Measurements from ENCODE around the gene KRT80.

KRT80 gene

GRCh38 chr12:52160200-52160599 is 31.6 kb downstream of the KRT80 start:
- 83 to 88% methylated on average over 3 to 4 of the region's 4 CpGs for WGBS, 2 experiments (ENCODE audit: insufficient coverage in 2 of 2)
- no peak overlapping the region for H3K4me3 ChIP-seq (ENCODE audit: extremely low read depth, insufficient read depth, low read length, poor library complexity, severe bottlenecking)
- H3K9me3 ChIP-seq (ENCODE audit: control insufficient read depth, low read length), result no peaks in the 10 kb centered on the region
- H3K36me3 ChIP-seq (ENCODE audit: control insufficient read depth, insufficient read depth, low read length), result no peaks in the 10 kb centered on the region
- no peak overlapping the region for H3K27ac ChIP-seq (ENCODE audit: low read depth, low read length, severe bottlenecking)
- peaks cover 16% of the 10 kb centered on the region for H3K4me1 ChIP-seq (ENCODE audit: control insufficient read depth, insufficient read depth, low read length, poor library complexity, severe bottlenecking)

DNA sequence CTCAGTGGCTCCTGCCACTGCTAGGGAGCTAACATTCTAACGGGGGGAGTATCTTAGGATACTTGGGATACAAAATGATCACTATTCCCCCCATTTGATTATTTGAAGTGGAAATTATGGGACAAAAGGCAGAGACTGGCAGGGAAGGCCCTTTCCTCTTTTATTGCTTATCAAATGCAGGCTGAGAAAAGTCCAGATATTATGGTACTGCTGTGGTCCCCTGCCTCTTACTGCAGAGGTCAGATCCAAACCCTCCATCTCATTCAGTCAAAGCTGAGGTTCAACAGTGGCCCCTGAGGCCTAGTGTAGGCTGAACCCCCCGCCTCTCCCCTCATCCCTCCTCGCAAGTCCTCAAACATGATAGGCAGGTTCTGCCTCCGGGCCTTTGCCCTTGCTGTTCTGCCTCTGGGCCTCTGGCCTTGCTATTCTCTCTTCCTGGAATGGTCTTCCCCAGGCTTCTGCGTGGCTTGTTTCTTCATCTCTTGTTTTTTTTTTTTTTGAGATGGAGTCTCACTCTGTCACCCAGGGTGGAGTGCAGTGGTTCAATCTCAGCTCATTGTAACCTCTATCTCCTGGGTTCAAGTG is 34.2 kb downstream of the KRT80 start:
- H3K4me3 ChIP-seq (ENCODE audit: extremely low read depth, insufficient read depth, low read length, poor library complexity, severe bottlenecking), result no peak overlapping the region
- 74 to 93% methylated on average over 3 to 5 of the region's 5 CpGs for WGBS, 2 experiments (ENCODE audit: insufficient coverage in 2 of 2)
- no peak overlapping the region for H3K27ac ChIP-seq (ENCODE audit: low read depth, low read length, severe bottlenecking)
- H3K9me3 ChIP-seq (ENCODE audit: control insufficient read depth, low read length), result no peaks in the 10 kb centered on the region
- H3K36me3 ChIP-seq (ENCODE audit: control insufficient read depth, insufficient read depth, low read length), result no peaks in the 10 kb centered on the region
- peaks cover 10% of the 10 kb centered on the region for H3K4me1 ChIP-seq (ENCODE audit: control insufficient read depth, insufficient read depth, low read length, poor library complexity, severe bottlenecking)

DNA sequence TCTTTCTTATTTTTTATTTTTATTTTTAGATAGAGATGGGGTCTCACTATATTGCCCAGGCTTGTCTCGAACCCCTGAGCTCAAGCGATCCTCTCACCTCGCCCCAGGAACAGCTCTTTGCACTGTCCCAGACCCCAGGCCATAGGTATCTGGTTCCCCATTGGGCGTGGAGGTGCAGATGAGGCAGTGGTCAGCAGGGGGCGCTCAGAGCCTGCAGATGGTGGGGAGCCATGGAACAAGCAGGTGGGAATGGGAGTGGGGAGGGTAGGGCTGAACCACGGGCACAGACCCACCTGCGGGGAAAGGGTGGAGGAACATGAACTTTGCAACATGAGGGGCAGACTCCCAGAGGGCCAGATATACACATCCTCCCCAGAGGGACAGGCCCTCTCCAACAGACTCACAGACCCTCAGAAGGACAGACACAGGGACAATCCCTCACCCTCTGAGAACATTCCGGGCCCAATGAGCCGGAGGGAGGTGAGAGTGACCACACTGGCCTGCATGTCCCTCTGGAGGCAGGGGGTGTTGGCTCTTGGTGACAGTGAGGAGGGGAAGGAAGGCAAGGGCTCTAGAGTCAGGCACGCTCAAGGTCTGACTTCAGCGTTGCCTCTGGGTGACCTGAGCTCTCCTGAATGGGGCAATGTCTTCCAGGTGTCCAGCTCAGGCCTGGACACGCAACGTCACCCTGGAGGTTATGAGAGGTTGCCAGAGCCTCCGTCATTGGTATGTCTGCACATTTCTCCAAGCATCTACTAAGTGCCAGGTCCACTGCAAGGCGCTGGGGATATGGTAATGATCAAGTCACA is 34.9 kb downstream of the KRT80 start:
- no peaks in the 10 kb centered on the region for H3K36me3 ChIP-seq (ENCODE audit: control insufficient read depth, insufficient read depth, low read length)
- no peak overlapping the region for H3K4me3 ChIP-seq (ENCODE audit: extremely low read depth, insufficient read depth, low read length, poor library complexity, severe bottlenecking)
- H3K4me1 ChIP-seq (ENCODE audit: control insufficient read depth, insufficient read depth, low read length, poor library complexity, severe bottlenecking), result peaks cover 6% of the 10 kb centered on the region
- no peaks in the 10 kb centered on the region for H3K9me3 ChIP-seq (ENCODE audit: control insufficient read depth, low read length)
- 76 to 98% methylated on average over 7 to 10 of the region's 15 CpGs for WGBS, 2 experiments (ENCODE audit: insufficient coverage in 2 of 2)
- H3K27ac ChIP-seq (ENCODE audit: low read depth, low read length, severe bottlenecking), result no peak overlapping the region

DNA sequence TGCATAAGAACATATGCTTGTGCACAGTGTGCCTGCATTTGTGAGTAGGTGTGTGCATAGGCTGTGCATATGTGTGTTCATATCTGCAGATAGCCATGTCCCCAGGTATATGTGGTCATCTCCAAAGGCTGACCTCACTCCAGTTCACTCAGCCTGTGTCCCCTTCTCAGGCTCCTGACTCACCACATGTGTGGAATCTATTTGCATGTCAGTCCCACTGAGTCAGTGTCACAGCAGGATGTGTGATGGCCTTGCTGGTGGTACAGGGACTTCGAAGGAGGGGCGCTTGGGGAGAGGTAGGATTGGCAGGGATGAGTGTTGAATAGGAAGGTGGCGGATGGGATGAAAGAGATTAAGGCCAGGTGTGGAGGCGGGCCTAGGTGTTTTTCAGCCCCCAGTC is 35.5 kb downstream of the KRT80 start:
- no peaks in the 10 kb centered on the region for H3K36me3 ChIP-seq (ENCODE audit: control insufficient read depth, insufficient read depth, low read length)

GRCh38 chr12:52155048-52155868 is 36.6 kb downstream of the KRT80 start:
- no peak overlapping the region for H3K4me3 ChIP-seq (ENCODE audit: extremely low read depth, insufficient read depth, low read length, poor library complexity, severe bottlenecking)
- 66 to 78% methylated on average over 4 to 5 of the region's 8 CpGs for WGBS, 2 experiments (ENCODE audit: insufficient coverage in 2 of 2)
- H3K4me1 ChIP-seq (ENCODE audit: control insufficient read depth, insufficient read depth, low read length, poor library complexity, severe bottlenecking), result peaks cover 7% of the 10 kb centered on the region
- no peaks in the 10 kb centered on the region for H3K9me3 ChIP-seq (ENCODE audit: control insufficient read depth, low read length)
- H3K27ac ChIP-seq (ENCODE audit: low read depth, low read length, severe bottlenecking), result no peak overlapping the region
- no peaks in the 10 kb centered on the region for H3K36me3 ChIP-seq (ENCODE audit: control insufficient read depth, insufficient read depth, low read length)

More for the DNA sequence above, 35.5 kb downstream of the KRT80 start:
- WGBS, 2 experiments (ENCODE audit: insufficient coverage in 2 of 2), result 40 to 67% methylated on average over 1 to 3 of the region's 4 CpGs
- Histone ChIP-seq H3K4me1 (ENCODE audit: control insufficient read depth, insufficient read depth, low read length, poor library complexity, severe bottlenecking) (peaks cover 6% of the 10 kb centered on the region), H3K9me3 (ENCODE audit: control insufficient read depth, low read length) (no peaks in the 10 kb centered on the region), H3K27ac (ENCODE audit: low read depth, low read length, severe bottlenecking) (no peak overlapping the region), H3K4me3 (ENCODE audit: extremely low read depth, insufficient read depth, low read length, poor library complexity, severe bottlenecking) (no peak overlapping the region)

DNA sequence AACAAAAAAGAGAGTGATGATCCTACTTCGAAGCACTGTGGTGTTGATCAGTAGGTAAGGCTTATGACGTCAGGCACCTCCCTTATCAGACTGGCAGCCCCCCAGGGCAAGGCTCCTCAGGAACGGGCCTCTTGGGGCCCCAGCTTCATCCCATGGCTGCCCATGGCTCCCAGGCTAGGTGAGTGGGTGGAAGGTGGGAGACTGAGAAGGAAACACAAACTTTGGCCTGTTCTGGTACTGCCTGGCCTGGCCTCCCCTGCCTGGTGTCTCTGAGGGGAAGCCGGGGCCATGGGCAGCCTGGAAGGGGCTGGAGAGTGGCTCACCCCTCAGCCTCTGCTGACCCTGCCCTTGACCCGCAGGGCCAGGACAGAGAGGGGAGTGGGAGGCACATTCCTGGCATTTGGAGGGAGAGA is 38.9 kb downstream of the KRT80 start:
- Histone ChIP-seq H3K4me3 (ENCODE audit: extremely low read depth, insufficient read depth, low read length, poor library complexity, severe bottlenecking) (no peak overlapping the region), H3K9me3 (ENCODE audit: control insufficient read depth, low read length) (no peaks in the 10 kb centered on the region), H3K36me3 (ENCODE audit: control insufficient read depth, insufficient read depth, low read length) (no peaks in the 10 kb centered on the region), H3K27ac (ENCODE audit: low read depth, low read length, severe bottlenecking) (no peak overlapping the region), H3K4me1 (ENCODE audit: control insufficient read depth, insufficient read depth, low read length, poor library complexity, severe bottlenecking) (peaks cover 30% of the 10 kb centered on the region)
- WGBS, 2 experiments (ENCODE audit: insufficient coverage in 2 of 2), result 91 to 95% methylated on average over 4 of the region's 5 CpGs

GRCh38 chr12:52151837-52152783 is 39.7 kb downstream of the KRT80 start:
- 78 to 82% methylated on average over 53 to 58 of the region's 63 CpGs for WGBS, 2 experiments (ENCODE audit: insufficient coverage in 2 of 2)
- Histone ChIP-seq H3K9me3 (ENCODE audit: control insufficient read depth, low read length) (no peaks in the 10 kb centered on the region), H3K27ac (ENCODE audit: low read depth, low read length, severe bottlenecking) (no peak overlapping the region), H3K36me3 (ENCODE audit: control insufficient read depth, insufficient read depth, low read length) (no peaks in the 10 kb centered on the region), H3K4me3 (ENCODE audit: extremely low read depth, insufficient read depth, low read length, poor library complexity, severe bottlenecking) (no peak overlapping the region), H3K4me1 (ENCODE audit: control insufficient read depth, insufficient read depth, low read length, poor library complexity, severe bottlenecking) (peaks cover 34% of the 10 kb centered on the region)

GRCh38 chr12:52151153-52151836 is 40.5 kb downstream of the KRT80 start:
- no peak overlapping the region for H3K27ac ChIP-seq (ENCODE audit: low read depth, low read length, severe bottlenecking)
- no peak overlapping the region for H3K4me3 ChIP-seq (ENCODE audit: extremely low read depth, insufficient read depth, low read length, poor library complexity, severe bottlenecking)
- no peaks in the 10 kb centered on the region for H3K36me3 ChIP-seq (ENCODE audit: control insufficient read depth, insufficient read depth, low read length)
- 94 to 97% methylated on average over 10 of the region's 10 CpGs for WGBS, 2 experiments (ENCODE audit: insufficient coverage in 2 of 2)
- H3K9me3 ChIP-seq (ENCODE audit: control insufficient read depth, low read length), result no peaks in the 10 kb centered on the region
- H3K4me1 ChIP-seq (ENCODE audit: control insufficient read depth, insufficient read depth, low read length, poor library complexity, severe bottlenecking), result peaks cover 41% of the 10 kb centered on the region

DNA sequence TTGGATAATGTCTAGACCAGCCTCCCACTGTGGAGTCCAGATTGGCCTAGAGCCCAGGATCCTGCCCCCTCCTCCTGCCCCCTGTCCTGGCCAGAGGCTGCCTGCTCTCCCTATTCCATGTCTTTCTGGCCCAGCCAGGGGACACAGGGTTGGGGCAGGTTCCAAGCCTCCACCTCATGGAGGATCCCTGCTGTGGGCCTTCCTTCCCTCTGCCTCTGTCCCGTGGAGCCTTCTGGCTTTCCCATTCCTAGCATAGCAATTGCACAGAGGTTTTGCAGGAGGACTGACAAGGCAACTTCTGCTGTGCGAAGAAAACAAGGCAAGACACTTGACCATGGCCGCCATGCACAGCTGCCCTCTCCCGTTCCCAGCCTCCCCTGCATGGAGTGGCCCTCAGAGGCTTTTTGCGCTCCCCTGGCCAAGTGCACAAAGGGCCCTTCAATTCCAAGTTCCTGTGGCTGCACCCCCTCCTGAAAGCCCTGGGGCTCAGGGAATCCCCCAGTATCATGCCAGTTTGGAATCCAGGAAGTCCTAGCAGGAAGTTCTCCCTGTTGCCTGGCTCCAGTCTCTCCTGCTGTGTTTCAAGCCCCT is 42.1 kb downstream of the KRT80 start:
- H3K9me3 ChIP-seq (ENCODE audit: control insufficient read depth, low read length), result no peaks in the 10 kb centered on the region
- peaks cover 52% of the 10 kb centered on the region for H3K4me1 ChIP-seq (ENCODE audit: control insufficient read depth, insufficient read depth, low read length, poor library complexity, severe bottlenecking)
- no peak overlapping the region for H3K4me3 ChIP-seq (ENCODE audit: extremely low read depth, insufficient read depth, low read length, poor library complexity, severe bottlenecking)
- no peaks in the 10 kb centered on the region for H3K36me3 ChIP-seq (ENCODE audit: control insufficient read depth, insufficient read depth, low read length)
- 75 to 86% methylated on average over 5 of the region's 5 CpGs for WGBS, 2 experiments (ENCODE audit: insufficient coverage in 2 of 2)
- peak overlapping the region; percentile 53 for H3K27ac ChIP-seq (ENCODE audit: low read depth, low read length, severe bottlenecking)

Measured in mesodermal cell (in vitro differentiated cells).